Heart left ventricle (tissue), 13 donors: ENCODE results near the gene ELFN1.

Experiments
- POLR2A ChIP-seq, 2 donors: fragments of 450-650 bp; IDR thresholded peaks; one replicate each; pipeline ENCODE4 v1.6.1; 2017; ENCODE audit warnings: antibody characterized with exemption in 2 of 2, mild to moderate bottlenecking in 2 of 2, moderate library complexity in 2 of 2
- TF ChIP-seq, protein P1 (sequence below), 12 donors: fragments of 200-600 bp; sonication (generic) in 4 of 12; IDR thresholded peaks; one replicate each; pipeline versions ENCODE4 v1.5.0 to v1.8.0; 2018 to 2022; ENCODE audit warnings: antibody characterized with exemption in 12 of 12, mild to moderate bottlenecking in 5 of 12
- donor health status: ischemic (EF 13 %, LVEDD 7.1; RV severe dilation, severe dysfunction).
- donor health status: DM: no; HTN: yes; CAD: no.
- donor health status: DM: no; HTN: no; CAD: no.
- donor health status: ischemic (EF 25% LVEDD 6.9; RV normal size, moderate dysfunction).
- donor health status: ischemic (EF 25% LVEDD 5.7; RV mildly dilated, moderate dysfunction).
- donor health status: ischemic (EF 35%, LVEDD 5.7; RV mildly dilated, moderate dysfunction).
- donor health status: nonischemic (EF 11% LVEDD 7.7; RV severe dilation, severe dysfunction).
- donor health status: DM: yes; HTN: yes; CAD: no.
- donor health status: PGD.
- donor health status: ischemic (EF 29% LVEDD 5.4; RV normal size, mild dysfunction).
- donor health status: nonischemic (EF 23%, LVEDD 6.1; RV moderate dilation, normal function).

DNA sequence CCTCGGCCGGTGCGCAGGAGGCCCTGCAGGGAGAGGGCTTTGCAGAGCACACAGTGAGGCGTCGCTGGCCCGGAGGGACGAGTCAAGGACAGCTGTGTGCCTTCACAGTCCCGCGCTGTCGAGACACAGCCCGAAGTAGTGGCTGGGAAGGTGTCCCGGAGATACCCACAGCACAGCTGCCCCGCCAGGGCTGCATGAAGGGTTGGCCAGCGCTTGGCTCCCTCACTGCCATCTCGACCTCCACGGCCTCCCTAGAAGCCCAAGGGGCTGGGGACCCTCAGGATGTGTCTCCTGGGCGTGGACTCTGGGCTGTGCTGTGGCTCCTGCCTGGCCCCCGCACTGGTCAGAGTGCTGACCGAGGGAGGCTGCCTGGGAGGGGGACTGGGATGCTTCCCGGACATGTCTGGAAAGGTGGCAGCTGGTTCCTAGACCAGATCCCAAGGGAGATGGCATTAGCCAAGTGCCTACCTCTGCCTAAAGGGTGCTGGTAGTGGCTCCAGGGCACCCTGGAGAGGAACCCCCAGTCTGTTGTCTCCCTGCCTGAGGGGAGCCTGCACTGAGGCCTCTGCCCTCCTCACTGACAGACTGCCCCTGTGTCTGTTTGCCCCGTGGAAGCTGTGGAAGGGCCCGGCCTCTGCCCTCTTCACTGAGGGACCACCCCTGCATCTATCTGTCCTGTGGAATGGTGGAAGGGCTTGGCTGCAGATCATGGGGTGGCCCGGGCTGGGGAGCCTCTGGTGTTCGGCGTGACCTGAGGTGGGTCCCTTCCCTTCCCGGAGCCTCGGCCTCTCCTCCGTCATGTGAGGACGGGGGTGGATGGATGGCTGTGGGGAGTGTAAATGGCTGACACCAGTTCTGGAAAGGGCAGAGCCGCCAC is 5.8 kb downstream of the ELFN1 start:
- TF ChIP-seq, protein P1, sequence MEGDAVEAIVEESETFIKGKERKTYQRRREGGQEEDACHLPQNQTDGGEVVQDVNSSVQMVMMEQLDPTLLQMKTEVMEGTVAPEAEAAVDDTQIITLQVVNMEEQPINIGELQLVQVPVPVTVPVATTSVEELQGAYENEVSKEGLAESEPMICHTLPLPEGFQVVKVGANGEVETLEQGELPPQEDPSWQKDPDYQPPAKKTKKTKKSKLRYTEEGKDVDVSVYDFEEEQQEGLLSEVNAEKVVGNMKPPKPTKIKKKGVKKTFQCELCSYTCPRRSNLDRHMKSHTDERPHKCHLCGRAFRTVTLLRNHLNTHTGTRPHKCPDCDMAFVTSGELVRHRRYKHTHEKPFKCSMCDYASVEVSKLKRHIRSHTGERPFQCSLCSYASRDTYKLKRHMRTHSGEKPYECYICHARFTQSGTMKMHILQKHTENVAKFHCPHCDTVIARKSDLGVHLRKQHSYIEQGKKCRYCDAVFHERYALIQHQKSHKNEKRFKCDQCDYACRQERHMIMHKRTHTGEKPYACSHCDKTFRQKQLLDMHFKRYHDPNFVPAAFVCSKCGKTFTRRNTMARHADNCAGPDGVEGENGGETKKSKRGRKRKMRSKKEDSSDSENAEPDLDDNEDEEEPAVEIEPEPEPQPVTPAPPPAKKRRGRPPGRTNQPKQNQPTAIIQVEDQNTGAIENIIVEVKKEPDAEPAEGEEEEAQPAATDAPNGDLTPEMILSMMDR (IDR thresholded peaks at IDR 0.05), result no peak
- no peak for TF ChIP-seq POLR2A (IDR thresholded peaks at IDR 0.05)
